RWPE2 (cell line): ENCODE data around the gene EMX2.

Experiments used
- ATAC-seq: fragments of 200-7000 bp; cut with Tn5 transposase; 3 replicates; pipeline ENCODE4 v1.9.1; 2021; ENCODE audit warnings: low read depth
- DNase-seq: peaks from one replicate; pipeline ENCODE4 v3.0.0-alpha.2; 2020; ENCODE audit warnings: low spot score
- H3K27ac ChIP-seq: fragments of 450-650 bp; 2 replicates; pipeline ENCODE4 v1.5.1; 2017; ENCODE audit warnings: mild to moderate bottlenecking; ENCODE audit not compliant: poor library complexity, severe bottlenecking
- H3K27me3 ChIP-seq: fragments of 250-450 bp; sonication (Bioruptor Pico); 2 replicates; pipeline ENCODE4 v1.5.1; 2021; ENCODE audit warnings: mild to moderate bottlenecking, moderate library complexity; ENCODE audit not compliant: insufficient read depth, poor library complexity, severe bottlenecking
- H3K36me3 ChIP-seq: fragments of 250-450 bp; sonication (Bioruptor Pico); 2 replicates; pipeline ENCODE4 v1.5.1; 2020; ENCODE audit warnings: low read depth, mild to moderate bottlenecking, moderate library complexity
- H3K4me1 ChIP-seq: fragments of 250-450 bp; sonication (Bioruptor Pico); 2 replicates; pipeline ENCODE4 v1.5.1; 2021; ENCODE audit warnings: mild to moderate bottlenecking, moderate library complexity; ENCODE audit not compliant: insufficient read depth, poor library complexity, severe bottlenecking
- H3K4me3 ChIP-seq: fragments of 250-450 bp; sonication (Bioruptor Pico); 2 replicates; pipeline ENCODE4 v1.5.1; 2021; ENCODE audit warnings: mild to moderate bottlenecking, moderate library complexity; ENCODE audit not compliant: severe bottlenecking
- H3K9me3 ChIP-seq: fragments of 250-450 bp; sonication (Bioruptor Pico); 2 replicates; pipeline ENCODE4 v1.5.1; 2021; ENCODE audit warnings: mild to moderate bottlenecking, moderate library complexity; ENCODE audit not compliant: severe bottlenecking
- TF ChIP-seq, protein P1 (sequence below): fragments of 450-650 bp; IDR thresholded peaks from one replicate; pipeline ENCODE4 v1.5.1; 2017; ENCODE audit warnings: mild to moderate bottlenecking, moderate library complexity; ENCODE audit not compliant: poor library complexity, severe bottlenecking

EMX2 gene

GRCh38 chr10:117544004-117544701 is 1.6 kb downstream of the EMX2 start:
- Histone ChIP-seq H3K27me3 (peaks cover 99% of the 10 kb centered on the region), H3K9me3 (no peaks in the 10 kb centered on the region), H3K27ac (no peak overlapping the region), H3K4me3 (no peak overlapping the region), H3K4me1 (no peaks in the 10 kb centered on the region), H3K36me3 (no peaks in the 10 kb centered on the region)
- ATAC-seq (no peak), DNase-seq (no peak)
- TF ChIP-seq, protein P1, sequence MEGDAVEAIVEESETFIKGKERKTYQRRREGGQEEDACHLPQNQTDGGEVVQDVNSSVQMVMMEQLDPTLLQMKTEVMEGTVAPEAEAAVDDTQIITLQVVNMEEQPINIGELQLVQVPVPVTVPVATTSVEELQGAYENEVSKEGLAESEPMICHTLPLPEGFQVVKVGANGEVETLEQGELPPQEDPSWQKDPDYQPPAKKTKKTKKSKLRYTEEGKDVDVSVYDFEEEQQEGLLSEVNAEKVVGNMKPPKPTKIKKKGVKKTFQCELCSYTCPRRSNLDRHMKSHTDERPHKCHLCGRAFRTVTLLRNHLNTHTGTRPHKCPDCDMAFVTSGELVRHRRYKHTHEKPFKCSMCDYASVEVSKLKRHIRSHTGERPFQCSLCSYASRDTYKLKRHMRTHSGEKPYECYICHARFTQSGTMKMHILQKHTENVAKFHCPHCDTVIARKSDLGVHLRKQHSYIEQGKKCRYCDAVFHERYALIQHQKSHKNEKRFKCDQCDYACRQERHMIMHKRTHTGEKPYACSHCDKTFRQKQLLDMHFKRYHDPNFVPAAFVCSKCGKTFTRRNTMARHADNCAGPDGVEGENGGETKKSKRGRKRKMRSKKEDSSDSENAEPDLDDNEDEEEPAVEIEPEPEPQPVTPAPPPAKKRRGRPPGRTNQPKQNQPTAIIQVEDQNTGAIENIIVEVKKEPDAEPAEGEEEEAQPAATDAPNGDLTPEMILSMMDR: no peak

DNA sequence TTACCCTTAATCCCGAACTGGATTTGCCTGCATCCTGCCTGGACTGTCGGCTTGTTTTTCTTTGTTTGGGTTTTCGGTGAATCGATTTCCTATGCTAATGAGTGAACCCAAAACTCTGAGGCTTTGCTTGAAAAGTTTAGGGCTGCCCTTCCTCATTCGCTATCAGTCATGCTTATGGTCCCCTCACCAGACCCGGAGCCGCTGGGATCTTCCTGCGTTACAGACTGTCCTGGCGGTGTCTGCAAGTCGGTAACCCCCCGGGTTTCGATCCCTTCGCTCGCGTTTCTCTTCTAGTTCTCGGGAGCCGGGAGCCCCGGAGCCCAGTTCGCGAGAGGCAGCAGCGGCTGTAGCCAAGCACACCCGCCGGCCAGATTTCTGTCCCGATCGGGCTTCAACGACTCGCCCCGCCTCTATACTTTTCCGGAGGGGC is 2.2 kb downstream of the EMX2 start:
- ATAC-seq (no peak), DNase-seq (no peak)
- no peaks in the 10 kb centered on the region for H3K9me3 ChIP-seq
- TF ChIP-seq, protein P1: no peak
- no peak overlapping the region for H3K4me3 ChIP-seq
- no peak overlapping the region for H3K27ac ChIP-seq
- no peaks in the 10 kb centered on the region for H3K4me1 ChIP-seq
- no peaks in the 10 kb centered on the region for H3K36me3 ChIP-seq
- peaks cover 99% of the 10 kb centered on the region for H3K27me3 ChIP-seq

- H3K27me3 ChIP-seq: peaks cover 99% of the 10 kb centered on the region
- no peak overlapping the region for H3K4me3 ChIP-seq
- H3K9me3 ChIP-seq: no peaks in the 10 kb centered on the region
- no peak overlapping the region for H3K27ac ChIP-seq
- ATAC-seq (0 out of 3 replicates have a peak, but pooled peaks have one; percentile 5), DNase-seq (no peak)
- no peaks in the 10 kb centered on the region for H3K36me3 ChIP-seq
- H3K4me1 ChIP-seq: no peaks in the 10 kb centered on the region
- TF ChIP-seq, protein P1: no peak
Measured at GRCh38 chr10:117545141-117546019, 2.8 kb downstream of the EMX2 start.

GRCh38 chr10:117546020-117546580 is 3.6 kb downstream of the EMX2 start:
- TF ChIP-seq, protein P1: no peak
- H3K36me3 ChIP-seq: no peaks in the 10 kb centered on the region
- DNase-seq: no peak
- no peaks in the 10 kb centered on the region for H3K9me3 ChIP-seq
- H3K27ac ChIP-seq: no peak overlapping the region
- H3K27me3 ChIP-seq: peaks cover 99% of the 10 kb centered on the region
- H3K4me1 ChIP-seq: no peaks in the 10 kb centered on the region
- ATAC-seq: no peak
- H3K4me3 ChIP-seq: no peak overlapping the region
